GM21825 (cell line): ENCODE data around the gene ASRGL1.
"Not testable (repeated sequence)": the region's sequence is repeated elsewhere in the genome, so short reads cannot be mapped to it uniquely, and the experiment has no call there.

Source experiments
- ATAC-seq: cut with Tn5 transposase; IDR thresholded peaks from one replicate; pipeline ENCODE4 v1.9.1; 2021; ENCODE audit warnings: mild to moderate bottlenecking, moderate library complexity; ENCODE audit not compliant: unreplicated experiment

The ASRGL1 gene

GRCh38 chr11:62337303-62338181 is at the start of gene ASRGL1:
Gene ASRGL1 (plus strand): TSS chr11:62337448. CDS start chr11:62337978, 530 bp downstream.
- peak; percentile 76 for ATAC-seq

GRCh38 chr11:62295504-62295903 is 41.7 kb upstream of the ASRGL1 start:
- ATAC-seq = no peak

GRCh38 chr11:62298975-62299374 is 38.3 kb upstream of the ASRGL1 start, which contains the start of gene SCGB1D4:
Gene SCGB1D4 (minus strand): TSS chr11:62299075. CDS start chr11:62299010, 65 bp downstream.
- ATAC-seq = no peak

- no peak for ATAC-seq
These were observed 31.0 kb upstream of the ASRGL1 start for GRCh38 chr11:62306227-62306626.

- no peak for ATAC-seq
These were observed 29.3 kb upstream of the ASRGL1 start for GRCh38 chr11:62307950-62308349.

GRCh38 chr11:62309991-62310390 is 27.3 kb upstream of the ASRGL1 start:
- no peak for ATAC-seq

- no peak for ATAC-seq
These were observed 21.8 kb upstream of the ASRGL1 start for GRCh38 chr11:62315431-62315830.

- ATAC-seq = no peak
These were observed 14.7 kb upstream of the ASRGL1 start for GRCh38 chr11:62322524-62322923.

- ATAC-seq = no peak
These were observed 12.3 kb upstream of the ASRGL1 start for GRCh38 chr11:62324731-62325556.

GRCh38 chr11:62325781-62326180 is 11.5 kb upstream of the ASRGL1 start:
- not testable (repeated sequence) for ATAC-seq

GRCh38 chr11:62326719-62327118 is 10.5 kb upstream of the ASRGL1 start:
- ATAC-seq = not testable (repeated sequence)

GRCh38 chr11:62327541-62327940 is 9.7 kb upstream of the ASRGL1 start:
- not testable (repeated sequence) for ATAC-seq

GRCh38 chr11:62331264-62331663 is 6.0 kb upstream of the ASRGL1 start:
- not testable (repeated sequence) for ATAC-seq

- no peak for ATAC-seq
These were observed 3.5 kb upstream of the ASRGL1 start for GRCh38 chr11:62333768-62334167.

GRCh38 chr11:62336949-62337302 is 322 bp upstream of the ASRGL1 start:
- ATAC-seq = not testable (repeated sequence)

GRCh38 chr11:62338218-62338617 is 970 bp downstream of the ASRGL1 start:
- ATAC-seq = no peak

- no peak for ATAC-seq
These were observed 3.1 kb downstream of the ASRGL1 start for GRCh38 chr11:62340269-62340901.

GRCh38 chr11:62341588-62341987 is 4.3 kb downstream of the ASRGL1 start:
- ATAC-seq = no peak

- ATAC-seq = not testable (repeated sequence)
These were observed 6.5 kb downstream of the ASRGL1 start for GRCh38 chr11:62343646-62344190.

GRCh38 chr11:62344210-62344609 is 7.0 kb downstream of the ASRGL1 start:
- no peak for ATAC-seq

- ATAC-seq = no peak
These were observed 8.6 kb downstream of the ASRGL1 start for GRCh38 chr11:62345861-62346260.
